H1 (cell line): ENCODE data around the gene GSTCD. TPM values are rescaled to one million over a fixed set of nuclear protein-coding genes. Genes with fewer than 3 reads are reported as not detected.
"Not testable (repeated sequence)": the region's sequence is repeated elsewhere in the genome, so short reads cannot be mapped to it uniquely, and the experiment has no call there.

Experiments
- CTCF ChIA-PET: fragments of 300-600 bp; sonication (Branson Sonifier 250); formaldehyde crosslinking; loops from one replicate; lab custom pipeline; 2021; ENCODE audit not compliant: partially characterized antibody; lab: Charles Lee
- POLR2A ChIA-PET: fragments of 300-600 bp; sonication (Branson Sonifier 250); formaldehyde crosslinking; loops from one replicate; lab custom pipeline; 2021; ENCODE audit warnings: inconsistent platforms; ENCODE audit not compliant: partially characterized antibody; lab: Charles Lee
- DNase-seq, 2 experiments: peaks; one replicate each; pipeline versions ENCODE4 v3.0.0 to v3.0.0-alpha.2; 2010 to 2022; ENCODE audit warnings: low spot score in 2 of 2, low read depth in 1 of 2, mixed read lengths in 1 of 2
- FAIRE-seq: peaks from 2 replicates; lab custom pipeline; 2011; peaks lifted over from hg19 to GRCh38; lab: Jason Lieb, UNC
- H2AFZ ChIP-seq: 2 replicates; pipeline ENCODE4 v1.8.1; 2012; ENCODE audit warnings: low read length, inconsistent platforms
- H2AK5ac ChIP-seq: 2 replicates; pipeline ENCODE4 v1.6.1; 2013; ENCODE audit warnings: low read depth, low read length
- H2BK120ac ChIP-seq: replicated peaks from 2 replicates; pipeline ENCODE3; 2013; ENCODE audit warnings: low read depth, low read length, inconsistent platforms
- H2BK12ac ChIP-seq: 2 replicates; pipeline ENCODE4 v1.6.1; 2013; ENCODE audit warnings: low read depth, low read length
- H2BK15ac ChIP-seq: 2 replicates; pipeline ENCODE4 v1.6.1; 2013; ENCODE audit warnings: low read length
- H2BK20ac ChIP-seq: 2 replicates; pipeline ENCODE4 v1.6.1; 2013; ENCODE audit warnings: low read length
- H2BK5ac ChIP-seq: 2 replicates; pipeline ENCODE4 v1.6.1; 2013; ENCODE audit warnings: low read depth, low read length
- H3K14ac ChIP-seq: 2 replicates; pipeline ENCODE4 v1.6.1; 2013; ENCODE audit warnings: inconsistent platforms; ENCODE audit not compliant: insufficient read length
- H3K18ac ChIP-seq: 2 replicates; pipeline ENCODE4 v1.6.1; 2013; ENCODE audit warnings: low read length; ENCODE audit errors: extremely low read depth
- H3K23ac ChIP-seq: 2 replicates; pipeline ENCODE4 v1.6.1; 2013; ENCODE audit warnings: inconsistent platforms; ENCODE audit not compliant: insufficient read length
- H3K23me2 ChIP-seq: 2 replicates; pipeline ENCODE4 v1.6.1; 2013; ENCODE audit warnings: low read depth, low read length
- H3K27ac ChIP-seq: 2 replicates; pipeline ENCODE4 v1.6.1; 2011; ENCODE audit warnings: low read depth, low read length, inconsistent platforms
- H3K27me3 ChIP-seq, 4 experiments: replicated peaks in 1 of 4; 1 replicate in 1 of 4; 2 replicates in 3 of 4; pipeline versions ENCODE4 v1.6.1 to v1.8.1; 2011 to 2013; ENCODE audit warnings: low read length in 3 of 4, mild to moderate bottlenecking in 3 of 4, inconsistent platforms in 2 of 4, mixed read lengths in 2 of 4, moderate library complexity in 1 of 4; ENCODE audit not compliant: control insufficient read depth in 3 of 4, insufficient read depth in 3 of 4; ENCODE audit errors: extremely low read depth in 1 of 4
- H3K36me3 ChIP-seq, 4 experiments: 2 replicates each; pipeline versions ENCODE4 v1.6.1 to v1.8.1; 2011 to 2013; ENCODE audit warnings: mild to moderate bottlenecking in 4 of 4, low read length in 3 of 4, moderate library complexity in 2 of 4, control low read depth in 1 of 4, inconsistent platforms in 1 of 4; ENCODE audit not compliant: insufficient read depth in 4 of 4, control insufficient read depth in 2 of 4
- H3K4ac ChIP-seq: replicated peaks from 2 replicates; pipeline ENCODE3; 2013; ENCODE audit warnings: low read length, low read depth, mixed read lengths, inconsistent platforms; ENCODE audit not compliant: insufficient read length
- H3K4me1 ChIP-seq, 4 experiments: replicated peaks in 1 of 4; 1 replicate in 1 of 4; 2 replicates in 3 of 4; pipeline versions ENCODE4 v1.6.1 to v1.8.1; 2011 to 2013; ENCODE audit warnings: low read length in 3 of 4, inconsistent platforms in 2 of 4, mixed read lengths in 1 of 4; ENCODE audit not compliant: insufficient read depth in 4 of 4, control insufficient read depth in 3 of 4
- H3K4me2 ChIP-seq, 2 experiments: 2 replicates each; pipeline versions ENCODE4 v1.6.1 to v1.8.1; 2011 to 2013; ENCODE audit warnings: low read depth in 2 of 2, low read length in 2 of 2, control low read depth in 1 of 2, inconsistent platforms in 1 of 2, mild to moderate bottlenecking in 1 of 2; ENCODE audit not compliant: insufficient read depth in 1 of 2
- H3K4me3 ChIP-seq, 4 experiments: fragments of 200-600, 300-600 bp in 1 of 4; sonication (generic), shearing (Covaris generic), sonication (Bioruptor Twin) in 1 of 4; 2 replicates each; pipeline versions ENCODE4 v1.5.1 to v1.8.1; 2011 to 2016; ENCODE audit warnings: low read length in 4 of 4, low read depth in 3 of 4, control low read depth in 2 of 4, inconsistent platforms in 2 of 4, mild to moderate bottlenecking in 2 of 4, mixed read lengths in 1 of 4, moderate library complexity in 1 of 4; ENCODE audit not compliant: insufficient read depth in 2 of 4; ENCODE audit errors: extremely low read depth in 1 of 4
- H3K56ac ChIP-seq: replicated peaks from 2 replicates; pipeline ENCODE3; 2013; ENCODE audit warnings: low read depth, mild to moderate bottlenecking, mixed read lengths, low read length, inconsistent platforms; ENCODE audit not compliant: insufficient read length
- H3K79me1 ChIP-seq: 2 replicates; pipeline ENCODE4 v1.6.1; 2013; ENCODE audit warnings: low read depth, low read length, control low read depth
- H3K79me2 ChIP-seq, 2 experiments: 2 replicates each; pipeline versions ENCODE4 v1.6.1 to v1.8.1; 2012 to 2013; ENCODE audit warnings: low read length in 2 of 2, mild to moderate bottlenecking in 2 of 2, inconsistent platforms in 1 of 2; ENCODE audit not compliant: insufficient read depth in 2 of 2, control insufficient read depth in 1 of 2
- H3K9ac ChIP-seq, 4 experiments: replicated peaks in 1 of 4; 1 replicate in 1 of 4; 2 replicates in 3 of 4; pipeline versions ENCODE4 v1.6.1 to v1.8.1; 2011 to 2013; ENCODE audit warnings: low read depth in 3 of 4, low read length in 3 of 4, control low read depth in 2 of 4, mild to moderate bottlenecking in 2 of 4, moderate library complexity in 2 of 4, inconsistent platforms in 1 of 4; ENCODE audit errors: extremely low read depth in 1 of 4
- H3K9me3 ChIP-seq, 2 experiments: 2 replicates each; pipeline versions ENCODE4 v1.6.1 to v1.8.1; 2012 to 2013; ENCODE audit warnings: mild to moderate bottlenecking in 2 of 2, moderate library complexity in 2 of 2, control low read depth in 1 of 2, inconsistent platforms in 1 of 2, low read depth in 1 of 2, low read length in 1 of 2, mixed read lengths in 1 of 2; ENCODE audit not compliant: insufficient read depth in 2 of 2
- H4K20me1 ChIP-seq, 2 experiments: replicated peaks in 1 of 2; 2 replicates each; pipeline versions ENCODE3 to v1.8.1; 2011 to 2013; ENCODE audit warnings: inconsistent platforms in 2 of 2, low read length in 2 of 2, mild to moderate bottlenecking in 1 of 2; ENCODE audit not compliant: insufficient read depth in 2 of 2, control insufficient read depth in 1 of 2
- H4K5ac ChIP-seq: 2 replicates; pipeline ENCODE4 v1.6.1; 2013; ENCODE audit warnings: low read length, low read depth, mixed read lengths, inconsistent platforms; ENCODE audit not compliant: insufficient read length
- H4K8ac ChIP-seq: 2 replicates; pipeline ENCODE4 v1.8.0; 2013; ENCODE audit warnings: mild to moderate bottlenecking, moderate library complexity, low read length, inconsistent platforms; ENCODE audit not compliant: insufficient read depth; ENCODE audit errors: extremely low read depth
- H4K91ac ChIP-seq: replicated peaks from 2 replicates; pipeline ENCODE3; 2013; ENCODE audit warnings: low read length, mixed read lengths, inconsistent platforms; ENCODE audit not compliant: insufficient read length
- WGBS, 2 experiments: shearing (Covaris generic) in 1 of 2; methylation state at CpG; one replicate each; pipeline versions ENCODE4 v1.1.6 to v1.1.7; 2013 to 2015; ENCODE audit warnings: low lambda C conversion rate in 2 of 2, mixed read lengths in 2 of 2, inconsistent platforms in 1 of 2, low coverage in 1 of 2, missing lambda C conversion rate in 1 of 2; ENCODE audit not compliant: insufficient replicate concordance in 2 of 2, insufficient coverage in 1 of 2, insufficient read length in 1 of 2; ENCODE audit errors: extremely low coverage in 1 of 2, missing lambda C conversion rate in 1 of 2; 5-methylcytosine and 5-hydroxymethylcytosine counted together
- polyA plus RNA-seq, 7 experiments: library from polyadenylated mRNA; depleted of rRNA in 3 of 7; stranded (reverse) in 5 of 7; unstranded in 2 of 7; fragments of >200 nt in 5 of 7; fragments of 200-250 nt in 2 of 7; gene quantifications; 1 replicate in 5 of 7; 2 replicates in 1 of 7; 4 replicates in 1 of 7; pipeline versions ENCODE4 v1.2.1 to v1.2.3, GENCODE V29; 2011 to 2013; ENCODE audit warnings: missing spikeins in 2 of 7, mixed read lengths in 2 of 7
- total RNA-seq: library from RNA; stranded (reverse); fragmentation: NEBNext Ultra II Directional; extraction: Animal tissue kit (Norgen Biotek cat#: 25700); gene quantifications from 2 replicates; pipeline ENCODE4 v1.2.1, GENCODE V29; 2021

The GSTCD gene
- total and polyA plus RNA-seq, 2 of the 8 experiments (the other 6 are each of a cell fraction or from before 2014, with no cell fraction given): 8.5 to 24.6 TPM

DNA sequence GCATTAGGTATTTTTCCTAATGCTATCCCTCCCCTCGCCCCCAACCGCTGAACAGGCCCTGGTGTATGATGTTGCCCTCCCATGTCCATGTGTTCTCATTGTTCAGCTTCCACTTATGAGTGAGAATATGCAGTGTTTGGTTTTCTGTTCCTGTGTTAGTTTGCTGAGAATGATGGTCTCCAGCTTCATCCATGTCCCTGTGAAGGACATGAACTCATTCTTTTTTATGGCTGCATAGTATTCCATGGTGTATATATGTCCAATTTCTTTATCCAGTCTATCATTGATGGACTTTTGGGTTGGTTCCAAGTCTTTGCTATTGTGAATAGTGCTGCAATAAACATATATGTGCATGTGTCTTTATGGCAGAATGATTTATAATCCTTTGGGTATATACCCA is 143.6 kb downstream of the GSTCD start:
- H3K9me3 ChIP-seq, H4K20me1 ChIP-seq, CTCF ChIA-PET, H3K27ac ChIP-seq, H2BK12ac ChIP-seq, H2BK5ac ChIP-seq, DNase-seq, H3K14ac ChIP-seq, H3K4ac ChIP-seq, H3K56ac ChIP-seq, H3K18ac ChIP-seq, H4K8ac ChIP-seq, H3K23me2 ChIP-seq, H3K79me2 ChIP-seq, H3K36me3 ChIP-seq, H3K79me1 ChIP-seq, H3K4me1 ChIP-seq, FAIRE-seq, H3K4me2 ChIP-seq, H3K27me3 ChIP-seq, H2AFZ ChIP-seq, H2AK5ac ChIP-seq, H3K9ac ChIP-seq, H2BK15ac ChIP-seq, H4K5ac ChIP-seq, H2BK120ac ChIP-seq, H3K23ac ChIP-seq, H3K4me3 ChIP-seq, H4K91ac ChIP-seq, POLR2A ChIA-PET, H2BK20ac ChIP-seq: not testable (repeated sequence)
- WGBS, 2 experiments: 100% methylated on average over 2 of the region's 2 CpGs; no CpG with 5 or more reads in 1 of the 2 experiments
